Skin epidermis (tissue), 12 donors: Measurements from ENCODE around the gene C15orf39.
"Not testable (repeated sequence)": the region's sequence is repeated elsewhere in the genome, so short reads cannot be mapped to it uniquely, and the experiment has no call there.

Experiments used
- H3K27ac ChIP-seq, 21 experiments: fragments of 200-600 bp; sonication (generic) in 11 of 21; one replicate each; pipeline ENCODE4 v1.5.0; 2020; ENCODE audit warnings: mild to moderate bottlenecking in 3 of 21, inconsistent platforms in 2 of 21, moderate library complexity in 2 of 21
- H3K4me3 ChIP-seq, 7 experiments: fragments of 200-600 bp; sonication (generic) in 2 of 7; one replicate each; pipeline ENCODE4 v1.5.0; 2020; ENCODE audit warnings: inconsistent platforms in 2 of 7, mild to moderate bottlenecking in 2 of 7, moderate library complexity in 1 of 7

C15orf39 gene

GRCh38 chr15:75225951-75226732 is 24.5 kb downstream of the C15orf39 start:
- Histone ChIP-seq H3K27ac (no peak overlapping the region), H3K4me3 (no peak overlapping the region)

GRCh38 chr15:75227112-75227511 is 25.4 kb downstream of the C15orf39 start:
- H3K4me3 ChIP-seq, H3K27ac ChIP-seq: not testable (repeated sequence)

- H3K4me3 ChIP-seq = no peak overlapping the region
- H3K27ac ChIP-seq = no peak overlapping the region
These were observed 26.1 kb downstream of the C15orf39 start for GRCh38 chr15:75227663-75228280.

- no peak overlapping the region for H3K27ac ChIP-seq
- H3K4me3 ChIP-seq = no peak overlapping the region
These were observed 27.1 kb downstream of the C15orf39 start for GRCh38 chr15:75228787-75229186.

GRCh38 chr15:75229191-75230015 is 27.7 kb downstream of the C15orf39 start:
- Histone ChIP-seq H3K27ac (no peak overlapping the region), H3K4me3 (no peak overlapping the region)

GRCh38 chr15:75230016-75230343 is 28.3 kb downstream of the C15orf39 start:
- H3K4me3 ChIP-seq = no peak overlapping the region

GRCh38 chr15:75230551-75231371 is 29.1 kb downstream of the C15orf39 start:
- Histone ChIP-seq H3K27ac (no peak overlapping the region), H3K4me3 (no peak overlapping the region)

More at GRCh38 chr15:75230016-75230343, 28.3 kb downstream of the C15orf39 start:
- H3K27ac ChIP-seq = no peak overlapping the region

GRCh38 chr15:75231836-75232235 is 30.2 kb downstream of the C15orf39 start:
- no peak overlapping the region for H3K4me3 ChIP-seq
- no peak overlapping the region for H3K27ac ChIP-seq

GRCh38 chr15:75232252-75232813 is 30.7 kb downstream of the C15orf39 start:
- H3K4me3 ChIP-seq = no peak overlapping the region

GRCh38 chr15:75232826-75233503 is 31.3 kb downstream of the C15orf39 start:
- Histone ChIP-seq H3K4me3 (no peak overlapping the region), H3K27ac (no peak overlapping the region)

More at GRCh38 chr15:75232252-75232813, 30.7 kb downstream of the C15orf39 start:
- H3K27ac ChIP-seq = no peak overlapping the region

- no peak overlapping the region for H3K4me3 ChIP-seq
- H3K27ac ChIP-seq = no peak overlapping the region
These were observed 32.0 kb downstream of the C15orf39 start for GRCh38 chr15:75233504-75234190.

GRCh38 chr15:75234191-75234810 is 32.6 kb downstream of the C15orf39 start:
- Histone ChIP-seq H3K27ac (no peak overlapping the region), H3K4me3 (no peak overlapping the region)

GRCh38 chr15:75235051-75235673 is 33.5 kb downstream of the C15orf39 start:
- no peak overlapping the region for H3K4me3 ChIP-seq

GRCh38 chr15:75235760-75236729 is 34.4 kb downstream of the C15orf39 start:
- no peak overlapping the region for H3K27ac ChIP-seq
- H3K4me3 ChIP-seq = no peak overlapping the region

More at GRCh38 chr15:75235051-75235673, 33.5 kb downstream of the C15orf39 start:
- no peak overlapping the region for H3K27ac ChIP-seq

GRCh38 chr15:75237316-75237982 is 35.8 kb downstream of the C15orf39 start:
- Histone ChIP-seq H3K27ac (no peak overlapping the region), H3K4me3 (no peak overlapping the region)

- no peak overlapping the region for H3K27ac ChIP-seq
- H3K4me3 ChIP-seq = no peak overlapping the region
These were observed 36.5 kb downstream of the C15orf39 start for GRCh38 chr15:75238150-75238549.
